Breast epithelium (tissue), 4 donors: Measurements from ENCODE around the gene TRIB2. TPM values are rescaled to one million over a fixed set of nuclear protein-coding genes. Genes with fewer than 3 reads are reported as not detected.

Experiments
- DNase-seq, 2 donors: peaks; one replicate each; pipeline ENCODE4 v3.0.0-alpha.2; 2019; ENCODE audit warnings: low spot score in 2 of 2
- H3K27ac ChIP-seq, 2 donors: fragments of 200-600 bp; sonication (generic) in 1 of 2; one replicate each; pipeline ENCODE4 v1.5.1; 2016 to 2019; ENCODE audit warnings: mild to moderate bottlenecking in 1 of 2
- H3K27me3 ChIP-seq, 2 donors: fragments of 200-600 bp; sonication (generic) in 1 of 2; one replicate each; pipeline versions ENCODE4 v1.5.1 to v1.6.0; 2017 to 2019; ENCODE audit warnings: control low read depth in 1 of 2, mild to moderate bottlenecking in 1 of 2
- H3K36me3 ChIP-seq: fragments of 200-600 bp; one replicate; pipeline ENCODE4 v1.5.1; 2019
- H3K4me1 ChIP-seq, 2 donors: fragments of 200-600 bp; sonication (generic); one replicate each; pipeline ENCODE4 v1.5.1; 2016 to 2019; ENCODE audit warnings: control low read depth in 1 of 2
- H3K4me3 ChIP-seq, 3 donors: fragments of 200-600 bp; sonication (generic); 1 replicate in 2 of 3; 2 replicates in 1 of 3; pipeline ENCODE4 v1.5.1; 2016 to 2019; ENCODE audit warnings: mild to moderate bottlenecking in 3 of 3, moderate library complexity in 2 of 3
- H3K9me3 ChIP-seq, 2 donors: fragments of 200-600 bp; sonication (generic) in 1 of 2; one replicate each; pipeline ENCODE4 v1.5.1; 2016 to 2019; ENCODE audit warnings: control low read depth in 1 of 2
- POLR2A ChIP-seq: fragments of 450-650 bp; IDR thresholded peaks from one replicate; pipeline ENCODE4 v1.6.1; 2016; ENCODE audit warnings: antibody characterized with exemption, mild to moderate bottlenecking, moderate library complexity
- POLR2AphosphoS5 ChIP-seq, 3 donors: sonication (generic); formaldehyde crosslinking; IDR thresholded peaks; one replicate each; pipeline ENCODE4 v1.6.1; 2017; ENCODE audit warnings: antibody characterized with exemption in 3 of 3
- intact Hi-C: fragments of 100-400 bp; cut with DNase I; formaldehyde crosslinking; loops from one replicate; pipeline ENCODE4 v1.15.1; 2023; ENCODE audit warnings: low total_unique reads
- total RNA-seq, 3 donors: library from RNA; depleted of rRNA; stranded (reverse); fragments of >200 nt; gene quantifications; one replicate each; pipeline ENCODE4 v1.1.0, GENCODE V29; 2016
- TF ChIP-seq, protein P1 (sequence below), 3 donors: fragments of 450-650 bp; IDR thresholded peaks; one replicate each; pipeline ENCODE4 v1.5.1; 2016 to 2017; ENCODE audit warnings: antibody characterized with exemption in 3 of 3, mild to moderate bottlenecking in 3 of 3, moderate library complexity in 3 of 3

TRIB2 gene
- total RNA-seq, 3 donors from 2014 or later, result 17.6 to 62.9 (median 49.6) TPM

DNA sequence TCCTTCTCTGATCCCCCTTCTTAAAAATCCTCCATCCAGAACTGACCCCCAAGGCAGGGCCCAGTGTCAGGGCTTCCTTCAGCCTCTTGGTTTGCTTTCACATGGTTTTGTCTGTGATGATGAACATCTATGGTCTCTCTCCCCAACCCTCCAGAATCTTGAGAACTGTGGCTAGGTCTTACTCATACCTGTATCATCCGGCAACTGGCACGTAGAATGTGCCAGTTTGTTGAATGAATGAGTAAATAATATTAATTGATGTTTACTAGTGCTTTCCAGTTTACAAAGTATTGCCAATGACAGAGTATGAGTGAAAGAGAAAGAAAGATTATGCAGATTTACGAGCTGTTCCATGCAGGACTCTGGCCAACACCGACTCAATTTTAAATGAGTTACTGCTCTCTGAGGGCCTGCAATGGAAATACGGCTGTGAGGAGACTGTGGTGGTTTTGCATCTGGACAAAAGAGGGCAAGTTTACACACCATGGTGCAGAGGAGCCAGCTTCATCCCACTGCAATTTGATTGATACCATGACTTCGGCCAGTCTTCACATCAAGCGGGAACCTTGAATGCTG, 29.9 kb upstream of the TRIB2 start:
- TF ChIP-seq POLR2A (no peak), POLR2AphosphoS5 (IDR thresholded peaks at IDR 0.05) (no peak)
- TF ChIP-seq, protein P1, sequence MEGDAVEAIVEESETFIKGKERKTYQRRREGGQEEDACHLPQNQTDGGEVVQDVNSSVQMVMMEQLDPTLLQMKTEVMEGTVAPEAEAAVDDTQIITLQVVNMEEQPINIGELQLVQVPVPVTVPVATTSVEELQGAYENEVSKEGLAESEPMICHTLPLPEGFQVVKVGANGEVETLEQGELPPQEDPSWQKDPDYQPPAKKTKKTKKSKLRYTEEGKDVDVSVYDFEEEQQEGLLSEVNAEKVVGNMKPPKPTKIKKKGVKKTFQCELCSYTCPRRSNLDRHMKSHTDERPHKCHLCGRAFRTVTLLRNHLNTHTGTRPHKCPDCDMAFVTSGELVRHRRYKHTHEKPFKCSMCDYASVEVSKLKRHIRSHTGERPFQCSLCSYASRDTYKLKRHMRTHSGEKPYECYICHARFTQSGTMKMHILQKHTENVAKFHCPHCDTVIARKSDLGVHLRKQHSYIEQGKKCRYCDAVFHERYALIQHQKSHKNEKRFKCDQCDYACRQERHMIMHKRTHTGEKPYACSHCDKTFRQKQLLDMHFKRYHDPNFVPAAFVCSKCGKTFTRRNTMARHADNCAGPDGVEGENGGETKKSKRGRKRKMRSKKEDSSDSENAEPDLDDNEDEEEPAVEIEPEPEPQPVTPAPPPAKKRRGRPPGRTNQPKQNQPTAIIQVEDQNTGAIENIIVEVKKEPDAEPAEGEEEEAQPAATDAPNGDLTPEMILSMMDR (IDR thresholded peaks at IDR 0.05), result no peak
- Histone ChIP-seq H3K9me3 (no peaks in the 10 kb centered on the region), H3K27ac (no peak overlapping the region), H3K36me3 (no peaks in the 10 kb centered on the region), H3K4me1 (peaks cover 0 to 6% of the 10 kb centered on the region in 2 donors), H3K4me3 (no peak overlapping the region), H3K27me3 (no peaks in the 10 kb centered on the region)
- intact Hi-C loops, result no loop called here
- DNase-seq, result no peak

DNA sequence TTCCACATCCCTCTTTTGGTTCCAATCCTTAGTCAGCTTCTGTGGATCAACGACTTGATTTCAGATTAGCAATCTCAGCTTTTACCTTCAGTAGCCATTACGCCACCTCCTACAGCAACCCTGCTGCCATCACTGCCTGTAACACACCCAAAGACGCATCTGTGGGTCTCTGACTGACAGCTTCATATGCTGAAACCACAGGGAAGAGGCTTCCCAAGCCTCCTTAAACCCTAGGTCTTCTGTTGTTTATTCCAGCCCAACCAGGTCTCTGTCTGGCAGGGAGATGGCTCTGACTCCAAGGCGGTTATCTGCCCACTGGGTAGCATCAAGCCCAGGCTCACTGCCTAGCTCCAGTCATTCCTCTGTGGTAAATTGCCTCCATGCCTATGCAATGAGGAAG, 28.6 kb upstream of the TRIB2 start:
- DNase-seq, result no peak
- Histone ChIP-seq H3K4me1 (peaks cover 0 to 6% of the 10 kb centered on the region in 2 donors), H3K27ac (no peak overlapping the region), H3K36me3 (no peaks in the 10 kb centered on the region), H3K27me3 (no peaks in the 10 kb centered on the region), H3K9me3 (no peaks in the 10 kb centered on the region), H3K4me3 (no peak overlapping the region)
- intact Hi-C loops, result no loop called here
- TF ChIP-seq POLR2AphosphoS5 (IDR thresholded peaks at IDR 0.05) (no peak), POLR2A (no peak)
- TF ChIP-seq, protein P1 (IDR thresholded peaks at IDR 0.05), result no peak

DNA sequence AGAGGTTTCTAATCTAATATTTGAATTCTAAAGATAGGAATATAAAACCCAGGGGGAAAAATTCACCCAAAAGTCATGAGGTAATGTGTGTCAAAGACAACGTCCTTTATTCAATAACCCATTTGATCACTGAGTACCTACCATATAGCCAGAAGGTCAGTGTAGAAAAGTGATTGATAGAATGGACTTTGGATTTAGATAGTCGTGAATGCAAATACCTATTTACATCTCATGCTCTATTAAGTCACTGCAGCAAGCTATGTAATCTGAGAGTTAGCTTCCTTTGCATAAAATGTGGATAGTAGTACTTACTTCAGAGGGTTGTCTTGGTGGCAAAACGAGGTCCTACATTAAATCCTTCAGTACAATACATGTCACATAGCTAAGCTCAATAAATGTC, 27.8 kb upstream of the TRIB2 start:
- no peaks in the 10 kb centered on the region for H3K27me3 ChIP-seq
- no peak overlapping the region for H3K27ac ChIP-seq
- TF ChIP-seq POLR2A, result no peak
- no peak for TF ChIP-seq POLR2AphosphoS5 (IDR thresholded peaks at IDR 0.05)
- TF ChIP-seq, protein P1 (IDR thresholded peaks at IDR 0.05), result no peak
- H3K4me3 ChIP-seq, result no peak overlapping the region
- intact Hi-C loops, result no loop called here
- DNase-seq, result no peak
- H3K36me3 ChIP-seq, result no peaks in the 10 kb centered on the region
- H3K9me3 ChIP-seq, result no peaks in the 10 kb centered on the region
- peaks cover 0 to 6% of the 10 kb centered on the region in 2 donors for H3K4me1 ChIP-seq

DNA sequence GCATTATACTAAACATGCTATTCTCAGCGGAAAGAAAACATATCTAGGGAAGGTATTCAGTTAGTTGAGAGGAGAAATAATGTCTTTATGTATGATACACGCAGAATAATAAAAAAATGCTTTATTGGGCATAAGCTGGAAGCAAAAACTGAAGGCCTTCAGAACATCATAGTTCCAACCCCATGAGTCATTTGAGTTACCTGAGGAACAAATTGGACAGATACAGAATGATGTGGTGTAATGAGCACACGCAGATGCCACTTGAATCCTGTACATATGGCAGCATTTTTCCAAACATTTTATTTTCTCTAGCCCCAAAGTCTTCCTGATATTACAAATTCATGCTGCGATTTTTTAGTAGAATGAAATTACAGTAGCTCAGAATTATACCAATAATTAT, 23.2 kb upstream of the TRIB2 start:
- H3K4me3 ChIP-seq, result no peak overlapping the region
- H3K27me3 ChIP-seq, result no peaks in the 10 kb centered on the region
- no peaks in the 10 kb centered on the region for H3K4me1 ChIP-seq
- no peak overlapping the region for H3K27ac ChIP-seq
- intact Hi-C loops, result no loop called here
- no peaks in the 10 kb centered on the region for H3K9me3 ChIP-seq
- no peaks in the 10 kb centered on the region for H3K36me3 ChIP-seq
- TF ChIP-seq POLR2A, result no peak
- TF ChIP-seq POLR2AphosphoS5 (IDR thresholded peaks at IDR 0.05), result no peak
- TF ChIP-seq, protein P1 (IDR thresholded peaks at IDR 0.05), result no peak
- DNase-seq, result no peak

DNA sequence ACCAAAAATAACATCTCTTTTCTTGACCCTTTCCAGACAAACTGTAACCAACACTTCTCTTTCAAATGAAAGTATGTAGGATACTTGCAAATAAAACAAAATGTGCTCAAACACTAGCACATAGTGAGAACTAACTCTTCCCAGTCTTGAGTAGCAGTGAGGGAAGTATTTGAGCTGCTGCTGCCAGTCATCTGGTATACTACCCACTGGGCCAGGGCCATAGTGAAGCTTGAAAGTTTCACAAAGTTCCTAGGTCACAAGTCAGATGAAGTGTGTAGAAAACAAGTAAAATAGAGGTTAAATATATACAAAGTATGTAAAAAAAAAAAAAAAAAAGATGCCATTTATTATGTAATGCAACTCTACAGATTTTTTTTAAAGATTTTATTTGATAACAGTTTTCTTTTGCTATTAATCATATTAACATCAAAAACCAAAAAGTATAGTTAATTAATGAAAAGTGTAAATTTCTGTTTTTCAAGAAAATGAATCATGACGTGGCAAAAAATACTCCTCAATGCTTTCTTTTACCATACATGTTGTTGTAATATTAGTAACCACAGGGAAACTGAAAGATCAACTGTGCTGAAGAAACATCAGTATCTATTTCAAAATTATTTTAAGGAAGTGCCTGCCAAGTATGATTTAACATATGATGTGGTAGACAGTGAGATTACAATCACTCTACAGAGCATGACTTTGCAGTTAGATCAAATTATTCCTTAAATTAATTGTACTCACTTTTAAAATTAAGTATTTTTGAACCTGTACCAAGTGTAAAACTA, 21.6 kb upstream of the TRIB2 start:
- TF ChIP-seq POLR2A, result no peak
- no peak for TF ChIP-seq POLR2AphosphoS5 (IDR thresholded peaks at IDR 0.05)
- TF ChIP-seq, protein P1 (IDR thresholded peaks at IDR 0.05), result no peak
- no peaks in the 10 kb centered on the region for H3K36me3 ChIP-seq
- H3K9me3 ChIP-seq, result no peaks in the 10 kb centered on the region
- no peak overlapping the region for H3K27ac ChIP-seq
- no peak for DNase-seq
- no peaks in the 10 kb centered on the region for H3K4me1 ChIP-seq
- H3K4me3 ChIP-seq, result no peak overlapping the region
- intact Hi-C loops, result no loop called here
- no peaks in the 10 kb centered on the region for H3K27me3 ChIP-seq
